T-helper 9 cell (primary cell): ENCODE results near the gene HBD.
"Not testable (repeated sequence)": the region's sequence is repeated elsewhere in the genome, so short reads cannot be mapped to it uniquely, and the experiment has no call there.

ENCODE experiments used
- DNase-seq: peaks from one replicate; pipeline ENCODE4 v3.0.0-alpha.2; 2020

Gene HBD

GRCh38 chr11:5252919-5253265 is 18.6 kb upstream of the HBD start:
- no peak for DNase-seq

- no peak for DNase-seq
Observed at GRCh38 chr11:5252192-5252918, 18.1 kb upstream of the HBD start.

DNA sequence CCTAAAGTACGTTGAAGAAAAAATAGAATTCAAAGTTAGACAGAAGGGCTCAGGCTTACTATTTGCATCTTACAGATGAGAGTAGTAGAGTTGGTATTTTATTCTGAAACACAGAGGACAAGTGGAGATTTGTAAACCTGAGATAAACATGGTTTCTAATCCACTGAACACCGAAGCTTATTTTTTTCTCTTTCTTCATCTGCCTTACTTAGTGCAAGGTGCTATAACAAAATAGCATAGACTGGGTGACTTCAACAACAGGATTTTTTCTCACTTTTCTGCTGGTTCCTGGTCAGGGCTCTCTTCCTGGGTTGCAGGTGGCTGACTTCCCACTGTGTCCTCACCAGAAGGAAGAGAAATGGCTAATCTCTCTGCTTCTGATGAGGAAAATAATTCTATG is 17.5 kb upstream of the HBD start:
- no peak for DNase-seq

GRCh38 chr11:5250543-5251204 is 16.4 kb upstream of the HBD start:
- no peak for DNase-seq

GRCh38 chr11:5249807-5250396 is 15.6 kb upstream of the HBD start, which contains the start of gene HBG1:
Gene HBG1, minus strand, starts transcription at chr11:5249857. Its CDS starts 53 bp downstream, at chr11:5249804.
- not testable (repeated sequence) for DNase-seq

DNA sequence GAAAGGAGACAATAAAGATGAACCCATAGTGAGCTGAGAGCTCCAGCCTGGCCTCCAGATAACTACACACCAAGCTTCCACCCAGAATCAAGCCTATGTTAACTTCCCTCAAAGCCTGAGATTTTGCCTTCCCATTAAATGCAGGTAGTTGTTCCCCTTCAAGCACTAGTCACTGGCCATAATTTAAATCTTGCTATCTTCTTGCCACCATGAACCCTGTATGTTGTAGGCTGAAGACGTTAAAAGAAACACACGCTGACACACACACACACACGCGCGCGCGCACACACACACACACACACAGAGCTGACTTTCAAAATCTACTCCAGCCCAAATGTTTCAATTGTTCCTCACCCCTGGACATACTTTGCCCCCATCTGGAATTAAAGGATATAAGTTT is 14.2 kb upstream of the HBD start:
- DNase-seq = not testable (repeated sequence)

DNA sequence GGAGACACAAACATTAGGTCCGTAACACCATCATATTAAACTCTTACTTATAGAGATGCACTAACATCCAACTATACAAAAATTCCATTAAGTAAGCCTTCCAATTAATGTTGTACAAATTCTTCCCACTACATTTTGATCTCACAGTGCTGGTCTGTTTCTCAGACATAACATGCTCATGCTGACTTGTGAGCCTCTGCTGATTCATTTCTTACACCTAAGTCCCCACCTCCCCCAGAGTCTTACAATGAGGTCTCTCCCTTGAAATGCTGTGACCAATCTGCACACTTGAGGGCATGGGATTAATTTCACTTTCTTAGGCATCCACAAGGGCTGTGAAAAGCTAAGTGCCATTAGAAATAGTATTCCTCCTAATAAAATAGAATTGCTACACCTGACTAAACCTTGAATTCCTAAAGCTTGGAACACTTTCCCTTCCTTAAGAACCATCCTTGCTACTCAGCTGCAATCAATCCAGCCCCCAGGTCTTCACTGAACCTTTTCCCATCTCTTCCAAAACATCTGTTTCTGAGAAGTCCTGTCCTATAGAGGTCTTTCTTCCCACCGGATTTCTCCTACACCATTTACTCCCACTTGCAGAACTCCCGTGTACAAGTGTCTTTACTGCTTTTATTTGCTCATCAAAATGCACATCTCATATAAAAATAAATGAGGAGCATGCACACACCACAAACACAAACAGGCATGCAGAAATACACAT is 13.3 kb upstream of the HBD start:
- no peak for DNase-seq

- no peak for DNase-seq
Observed at GRCh38 chr11:5246772-5247471, 12.6 kb upstream of the HBD start.

- no peak for DNase-seq
Observed at GRCh38 chr11:5245155-5245554, 10.9 kb upstream of the HBD start.

DNA sequence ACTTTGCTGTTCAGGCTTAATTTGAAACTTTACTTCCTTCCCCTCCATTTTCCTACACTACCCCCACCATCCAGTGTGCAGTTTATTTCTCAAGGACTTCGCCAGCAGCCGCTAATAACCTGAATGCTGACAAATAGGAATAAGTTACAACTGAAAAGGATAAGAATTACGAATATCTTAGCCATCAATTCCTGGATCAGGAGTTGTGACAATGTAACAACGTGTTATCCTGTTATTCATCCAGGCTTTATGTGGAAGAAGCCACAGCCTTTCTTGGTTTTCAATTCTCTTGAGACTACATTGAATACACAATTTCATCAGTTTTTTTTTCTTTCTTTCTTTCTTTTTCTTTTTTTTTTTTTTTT is 9.5 kb upstream of the HBD start:
- no peak for DNase-seq

GRCh38 chr11:5242933-5243815 is 8.9 kb upstream of the HBD start:
- no peak for DNase-seq

- DNase-seq = no peak
Observed at GRCh38 chr11:5242208-5242607, 7.9 kb upstream of the HBD start.

DNA sequence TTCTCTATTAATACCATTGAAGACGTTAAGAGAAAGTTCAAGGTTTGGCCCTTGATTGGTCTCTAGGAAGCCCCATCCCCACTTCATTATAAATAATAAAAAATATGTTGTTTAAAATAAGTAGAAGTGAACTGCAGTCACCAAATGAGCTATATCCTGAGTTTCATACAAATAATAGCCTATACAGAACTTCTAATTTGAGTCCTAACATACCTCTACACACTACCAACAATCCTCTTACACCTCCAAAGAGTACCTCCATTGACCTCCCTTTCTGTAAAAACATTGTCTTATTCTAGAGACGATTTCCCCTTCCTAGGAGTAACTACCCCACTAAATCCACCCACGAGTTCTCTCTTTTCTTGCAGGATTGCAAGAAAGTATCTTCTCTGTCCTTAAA is 7.2 kb upstream of the HBD start:
- no peak for DNase-seq

DNA sequence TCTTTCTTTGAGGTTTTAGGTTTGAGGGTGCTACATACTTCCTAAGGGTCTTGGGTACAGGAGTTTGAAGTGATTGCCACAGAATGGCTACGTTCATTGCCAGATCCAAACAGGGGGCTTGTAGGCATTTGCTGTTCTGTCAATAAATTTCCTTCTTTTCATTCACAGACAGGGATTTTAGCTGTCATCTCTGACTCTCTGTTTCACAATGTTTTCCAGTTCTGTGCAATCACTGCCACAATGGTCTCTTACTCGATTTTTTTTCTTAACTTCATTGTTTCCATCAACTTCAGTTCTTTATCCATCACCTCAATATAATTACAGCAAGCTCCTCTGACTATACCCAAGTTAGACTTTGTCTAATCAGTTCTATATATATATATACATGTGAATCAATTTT is 6.2 kb upstream of the HBD start:
- DNase-seq = no peak

DNA sequence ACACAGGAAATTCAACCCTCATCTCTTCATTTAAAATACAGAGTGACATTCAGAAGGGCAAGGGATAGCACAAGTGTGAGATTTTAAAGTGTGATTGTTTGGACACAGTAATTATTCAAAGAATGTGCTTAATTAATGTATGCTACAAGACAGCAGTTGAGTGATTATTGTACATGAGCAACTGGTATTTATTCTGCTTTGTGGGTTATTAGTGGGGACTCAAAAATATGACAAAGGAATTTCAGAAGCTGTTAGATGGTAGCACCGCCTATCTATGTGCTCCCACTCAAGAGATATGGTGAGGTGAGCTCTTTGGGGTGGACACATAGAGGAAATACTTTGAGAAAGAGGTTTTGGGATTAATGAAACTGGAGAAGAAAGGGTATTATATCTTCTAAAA is 5.8 kb upstream of the HBD start:
- DNase-seq = no peak

DNA sequence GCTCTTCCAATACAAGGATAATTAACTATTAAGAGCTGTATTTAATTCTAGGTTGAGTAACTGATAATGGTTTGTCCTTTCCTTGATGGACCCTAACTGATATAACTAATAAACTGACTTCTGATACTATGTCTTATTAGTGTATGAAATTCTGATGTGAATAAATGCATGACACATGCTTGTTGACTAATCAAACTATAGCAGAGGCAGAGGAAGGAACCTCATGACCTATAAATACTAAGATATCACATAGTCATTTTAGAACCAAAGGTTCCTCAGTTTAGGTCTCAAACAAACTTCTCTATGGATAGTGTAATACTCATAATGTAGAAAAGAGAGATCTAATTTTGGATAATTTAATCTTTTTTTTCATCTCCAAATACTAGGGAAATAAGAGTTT is 4.8 kb upstream of the HBD start:
- DNase-seq = no peak

DNA sequence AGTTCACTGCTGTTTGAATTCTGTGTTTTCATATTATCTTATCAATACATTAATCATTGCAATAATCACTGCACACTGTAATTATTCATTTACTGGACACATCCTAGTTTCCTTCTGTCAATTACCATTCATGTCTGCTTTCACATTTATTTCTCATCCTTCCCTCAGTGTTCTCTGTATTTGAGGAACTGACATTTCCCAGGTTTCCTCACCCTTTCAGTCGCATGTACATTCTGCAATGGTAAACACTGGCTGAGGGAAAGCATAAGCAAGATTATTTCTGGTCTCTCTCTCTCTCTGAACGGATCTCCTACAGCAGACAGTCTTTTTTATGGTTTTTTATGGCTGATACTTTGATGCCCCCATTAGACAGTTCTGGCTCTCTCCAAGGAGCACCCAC is 4.2 kb upstream of the HBD start:
- no peak for DNase-seq

- DNase-seq = no peak
Observed at GRCh38 chr11:5237420-5237819, 3.1 kb upstream of the HBD start.

- no peak for DNase-seq
Observed at GRCh38 chr11:5235364-5236095, 1.2 kb upstream of the HBD start.

- no peak for DNase-seq
Observed at GRCh38 chr11:5233307-5233706, 976 bp downstream of the HBD start.

- DNase-seq = no peak
Observed at GRCh38 chr11:5232821-5233220, 1.5 kb downstream of the HBD start.
